HS-27A (cell line): ENCODE results near the gene SLC4A3.
"Not testable (repeated sequence)": the region's sequence is repeated elsewhere in the genome, so short reads cannot be mapped to it uniquely, and the experiment has no call there.

Experiments used
- DNase-seq: peaks from one replicate; pipeline ENCODE4 v3.0.0-alpha.2; 2012; ENCODE audit warnings: low read depth, missing footprints

The SLC4A3 gene

DNA sequence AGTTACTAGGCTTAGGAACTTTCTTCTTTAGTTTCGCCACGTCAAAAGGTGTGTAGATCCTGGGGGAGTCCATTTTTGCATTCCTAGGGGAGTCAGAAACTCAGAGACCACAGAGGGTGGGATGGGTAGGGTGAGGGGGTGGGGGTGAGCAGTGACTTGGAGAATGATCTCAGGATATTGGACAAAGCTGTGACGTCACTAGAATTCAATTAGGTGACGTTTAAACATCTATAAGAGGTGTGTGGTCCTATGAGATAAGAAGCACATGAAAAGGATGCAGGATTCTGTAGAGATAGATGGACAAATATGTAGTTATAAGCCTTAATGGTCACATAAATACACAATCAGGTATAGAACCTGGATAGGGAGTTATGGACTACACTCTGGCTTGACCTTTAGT lies 21.5 kb downstream of the SLC4A3 start:
- no peak for DNase-seq

- no peak for DNase-seq
These were observed 23.2 kb downstream of the SLC4A3 start for GRCh38 chr2:219650426-219651248.

GRCh38 chr2:219651656-219652055 lies 24.2 kb downstream of the SLC4A3 start:
- DNase-seq: not testable (repeated sequence)

GRCh38 chr2:219656526-219656925 lies 29.1 kb downstream of the SLC4A3 start:
- DNase-seq: no peak

DNA sequence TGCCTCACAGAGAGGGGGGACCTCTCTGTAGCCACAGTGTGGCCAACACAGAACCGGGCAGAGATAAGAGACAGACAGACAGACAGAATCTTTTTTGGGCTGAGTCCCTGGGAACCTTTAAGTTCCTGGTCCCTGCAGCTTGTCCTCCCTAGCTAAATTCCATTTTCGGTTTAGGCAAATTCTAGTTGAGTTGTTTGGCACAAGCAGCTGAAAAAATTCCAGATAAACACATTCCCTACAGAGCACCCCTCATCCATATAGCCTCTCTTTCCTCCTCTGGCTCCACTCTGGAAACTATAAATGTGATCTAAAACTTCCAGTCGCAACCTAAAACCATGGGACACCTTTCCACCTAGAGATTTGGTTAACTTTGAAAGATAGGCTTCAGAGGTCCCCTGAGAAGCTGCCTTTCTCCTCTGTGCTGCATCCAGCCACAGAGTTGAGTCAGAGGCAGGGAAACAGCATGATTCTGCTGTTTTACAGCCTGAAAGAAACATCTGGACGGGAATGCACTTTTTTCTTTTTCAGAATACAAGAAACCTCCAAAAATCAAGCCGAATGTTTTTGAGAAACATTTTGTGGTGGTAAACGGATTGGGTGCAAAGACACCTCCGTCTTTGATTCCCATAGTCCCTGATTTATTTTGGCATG lies 30.9 kb downstream of the SLC4A3 start:
- DNase-seq: no peak

GRCh38 chr2:219658874-219659273 lies 31.4 kb downstream of the SLC4A3 start:
- no peak for DNase-seq

- DNase-seq: no peak
These were observed 33.9 kb downstream of the SLC4A3 start for GRCh38 chr2:219661197-219661954.

DNA sequence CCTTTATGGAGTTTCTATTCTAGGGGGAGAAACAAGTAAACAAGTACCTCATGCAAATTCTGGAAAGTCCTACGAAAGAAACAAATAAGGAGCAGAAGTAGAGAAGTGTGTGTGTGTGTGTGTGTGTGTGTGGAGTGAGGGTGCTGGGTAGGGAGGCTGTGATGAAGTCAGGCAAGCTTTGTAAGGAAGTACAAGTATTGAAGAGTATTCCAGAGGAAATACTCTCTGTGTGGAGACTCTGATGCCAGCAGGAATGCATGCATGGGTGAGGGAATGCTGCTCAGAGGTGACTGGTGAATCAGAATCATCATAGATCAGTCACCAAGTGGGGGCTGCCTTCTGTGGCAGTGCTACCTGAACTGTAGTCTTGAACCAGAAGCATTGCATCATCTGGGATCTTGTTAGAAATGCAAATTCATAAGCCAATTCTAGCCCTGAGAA lies 34.5 kb downstream of the SLC4A3 start:
- DNase-seq: no peak

DNA sequence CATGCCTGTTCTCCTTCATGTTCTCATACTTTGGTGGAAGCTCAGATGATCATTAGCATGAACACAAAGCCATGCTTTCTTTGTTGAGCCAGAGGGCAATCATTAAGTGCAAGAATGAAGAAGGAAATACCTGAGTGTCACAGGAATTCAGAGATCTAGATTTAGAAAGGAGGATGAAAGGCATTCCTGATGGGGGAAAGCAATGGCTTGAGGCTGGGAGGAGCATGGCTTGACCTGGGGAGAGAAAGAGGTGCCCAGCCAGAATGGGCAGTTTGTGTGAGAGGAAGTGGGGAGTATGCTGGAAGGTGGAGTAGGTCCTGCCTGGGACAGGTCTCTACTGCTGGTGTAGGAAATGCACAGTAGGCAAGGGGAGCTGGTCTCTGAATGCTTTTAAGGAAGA lies 35.1 kb downstream of the SLC4A3 start:
- DNase-seq: no peak

DNA sequence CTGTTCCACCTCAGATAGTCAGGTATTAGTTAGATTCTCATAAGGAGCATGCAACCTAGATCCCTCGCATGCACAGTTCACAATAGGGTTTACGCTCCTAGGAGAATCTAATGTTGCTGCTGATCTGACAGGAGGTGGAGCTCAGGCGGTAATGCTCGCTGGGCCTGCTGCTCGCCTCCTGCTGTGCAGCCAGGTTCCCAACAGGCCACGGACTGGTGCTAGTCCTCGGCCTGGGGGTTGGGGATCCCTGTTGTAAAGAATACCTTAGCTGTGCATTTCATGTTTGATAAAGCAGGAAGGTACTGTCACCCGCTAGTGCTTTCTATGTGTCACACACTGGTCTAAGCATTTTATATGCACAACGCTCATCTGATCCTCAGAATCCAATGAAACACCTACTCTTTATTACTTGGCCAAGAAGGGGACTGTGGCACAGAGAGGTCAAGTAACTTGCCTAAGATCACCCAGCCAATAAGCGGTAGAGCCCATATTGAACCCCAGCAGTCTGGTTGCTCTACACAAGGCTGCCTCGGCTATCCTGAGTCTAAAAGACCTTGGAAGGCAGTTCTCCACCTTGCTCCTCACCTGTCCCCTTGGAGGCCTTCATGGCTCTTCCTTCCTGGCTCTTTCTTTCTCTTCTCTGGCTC lies 35.8 kb downstream of the SLC4A3 start:
- no peak for DNase-seq

GRCh38 chr2:219664041-219664440 lies 36.6 kb downstream of the SLC4A3 start:
- DNase-seq: no peak

- no peak for DNase-seq
These were observed 37.5 kb downstream of the SLC4A3 start for GRCh38 chr2:219664944-219665343.

- no peak for DNase-seq
These were observed 38.5 kb downstream of the SLC4A3 start for GRCh38 chr2:219665926-219666325.

DNA sequence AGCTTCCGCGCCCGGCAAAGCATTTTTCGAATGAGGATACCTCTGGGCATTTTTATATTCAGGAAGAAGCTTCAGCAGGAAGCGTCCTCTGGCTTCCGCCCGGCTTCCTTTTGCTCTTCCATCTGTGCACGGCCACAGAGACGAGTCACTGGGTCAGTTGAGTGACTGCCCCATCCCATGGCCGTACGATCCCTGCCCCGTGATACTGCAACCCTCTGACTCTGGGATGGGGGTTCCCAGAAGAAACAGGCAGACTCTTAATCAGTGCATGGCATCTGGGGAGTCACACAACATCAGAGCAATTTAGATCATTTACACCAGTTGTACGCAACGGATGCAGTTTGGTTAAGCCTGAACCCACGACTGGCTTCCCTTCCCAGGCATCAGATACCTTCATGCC lies 40.9 kb downstream of the SLC4A3 start:
- no peak for DNase-seq

DNA sequence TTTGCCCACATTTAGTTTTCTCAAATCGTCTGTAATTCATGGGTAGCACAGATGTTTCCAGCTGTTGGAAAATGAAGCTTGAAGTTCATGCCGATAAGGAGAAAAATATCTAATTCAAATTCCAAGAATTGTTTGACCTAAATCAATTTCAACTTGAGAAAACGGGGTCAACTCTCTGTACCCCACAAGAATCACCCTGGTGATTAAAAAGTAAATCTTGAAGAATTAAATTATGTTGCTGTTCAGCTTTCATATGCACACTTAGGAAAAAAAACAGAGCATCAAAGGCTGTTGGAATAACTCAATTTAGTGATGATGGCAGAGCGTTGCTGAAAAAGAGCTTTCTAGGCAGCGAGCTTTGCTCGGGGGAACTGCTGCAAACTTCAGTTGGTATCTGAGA lies 43.0 kb downstream of the SLC4A3 start:
- no peak for DNase-seq

DNA sequence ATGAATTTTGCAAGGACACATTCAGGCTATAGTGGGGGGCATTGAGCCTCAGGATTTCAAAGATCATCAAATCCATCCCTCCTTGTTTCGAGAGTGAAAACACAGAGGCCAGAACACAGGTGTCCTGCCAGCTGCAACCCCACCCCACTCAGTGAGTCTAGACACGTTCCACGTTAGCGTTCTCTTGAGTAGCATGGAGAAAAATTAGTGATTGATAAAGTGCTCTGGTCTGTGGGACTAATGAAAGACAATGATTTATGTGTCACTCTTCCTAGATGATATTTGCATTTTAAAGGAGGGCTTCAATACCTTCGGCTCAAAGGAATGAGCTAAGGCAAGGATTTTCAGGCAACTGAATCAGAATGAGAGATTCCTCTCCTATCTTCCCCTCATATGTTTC lies 43.8 kb downstream of the SLC4A3 start:
- no peak for DNase-seq

GRCh38 chr2:219672406-219672805 lies 45.0 kb downstream of the SLC4A3 start:
- no peak for DNase-seq

- no peak for DNase-seq
These were observed 47.8 kb downstream of the SLC4A3 start for GRCh38 chr2:219675221-219675620.

DNA sequence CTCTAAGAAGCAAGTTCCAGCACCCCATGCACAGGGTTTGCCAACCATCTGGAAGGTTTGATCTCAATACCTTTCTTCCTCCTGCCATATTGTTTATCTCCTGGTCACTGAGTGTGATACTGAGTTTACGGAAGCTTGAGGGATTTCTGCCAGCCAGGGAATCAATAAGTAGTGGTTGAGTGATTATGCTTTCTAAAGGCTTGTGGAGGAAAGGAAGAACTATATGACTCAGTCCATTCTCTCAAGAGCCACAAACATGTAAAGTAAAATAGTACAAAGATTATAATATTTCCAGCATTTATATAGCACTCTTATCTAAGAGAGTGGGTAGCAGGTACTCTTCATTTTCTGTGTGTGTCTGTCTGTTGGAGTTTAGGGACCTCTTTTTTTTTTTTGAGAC lies 49.2 kb downstream of the SLC4A3 start:
- no peak for DNase-seq

GRCh38 chr2:219679041-219679440 lies 51.6 kb downstream of the SLC4A3 start:
- DNase-seq: no peak

- no peak for DNase-seq
These were observed 52.1 kb downstream of the SLC4A3 start for GRCh38 chr2:219679571-219679970.

GRCh38 chr2:219680958-219681693 lies 53.7 kb downstream of the SLC4A3 start:
- no peak for DNase-seq
